ENCODE results near the gene BTBD16.

BTBD16 gene

DNA sequence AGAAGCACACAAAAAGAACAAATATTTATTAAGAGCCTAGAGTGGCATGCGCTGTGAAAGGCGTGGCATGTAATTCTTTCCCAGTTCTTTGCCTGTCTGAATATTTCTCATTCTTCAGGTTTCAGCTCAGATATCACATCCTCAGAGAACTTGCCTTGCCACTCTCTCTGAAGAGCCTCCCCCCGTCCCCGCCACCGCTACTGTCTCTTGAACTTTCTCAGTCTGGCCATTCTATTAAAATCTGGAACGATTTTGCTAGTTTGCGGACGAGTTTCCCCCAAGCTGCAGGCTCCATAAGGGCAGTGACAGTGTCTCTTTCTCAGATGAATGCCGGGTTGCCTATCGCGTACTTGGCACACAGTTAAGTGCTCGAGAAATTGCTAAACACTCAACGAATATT, 102.6 kb downstream of the BTBD16 start:
- DNase-seq (ENCODE audit: low read depth), result no peak

DNA sequence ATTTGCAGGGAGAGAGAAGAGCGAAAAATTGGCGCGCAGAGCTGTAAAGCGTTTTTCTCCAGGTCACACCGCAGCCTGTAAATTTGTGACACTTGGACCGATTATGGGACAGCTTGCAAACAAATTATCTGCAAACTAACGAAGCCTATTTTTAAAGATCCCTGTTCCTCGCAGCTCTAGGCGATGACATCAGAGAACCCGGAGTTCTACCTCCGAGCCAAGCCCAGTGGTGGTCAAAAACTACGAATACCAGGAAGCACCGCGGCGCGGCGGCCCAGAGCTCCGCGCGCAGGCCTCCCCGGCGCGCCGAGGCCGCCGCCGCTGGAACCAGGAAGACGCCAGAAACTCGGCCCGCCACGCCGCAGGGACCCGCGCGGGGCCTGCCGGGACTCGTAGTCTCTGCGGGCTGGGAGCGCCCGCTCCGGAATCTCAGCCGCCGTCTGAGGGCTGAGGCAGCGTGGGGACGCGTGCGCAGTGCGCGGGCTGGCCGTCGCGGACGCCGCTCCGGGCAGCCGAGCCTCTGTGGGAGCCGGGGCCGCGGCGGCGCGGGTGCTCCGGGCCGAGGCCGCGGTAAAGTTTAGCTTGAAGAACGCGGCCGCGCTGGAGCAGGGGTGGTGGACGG, 103.3 kb downstream of the BTBD16 start, which contains the start of gene PLEKHA1:
Gene PLEKHA1 (plus strand): TSS at position 472 of the 622 bp plus-strand sequence. CDS start 18,493 bp downstream, outside the sequence.
- DNase-seq (ENCODE audit: low read depth), result peak; percentile 93

- DNase-seq (ENCODE audit: low read depth), result peak; percentile 57
Observed at GRCh38 chr10:122374859-122375678, 104.0 kb downstream of the BTBD16 start.

DNA sequence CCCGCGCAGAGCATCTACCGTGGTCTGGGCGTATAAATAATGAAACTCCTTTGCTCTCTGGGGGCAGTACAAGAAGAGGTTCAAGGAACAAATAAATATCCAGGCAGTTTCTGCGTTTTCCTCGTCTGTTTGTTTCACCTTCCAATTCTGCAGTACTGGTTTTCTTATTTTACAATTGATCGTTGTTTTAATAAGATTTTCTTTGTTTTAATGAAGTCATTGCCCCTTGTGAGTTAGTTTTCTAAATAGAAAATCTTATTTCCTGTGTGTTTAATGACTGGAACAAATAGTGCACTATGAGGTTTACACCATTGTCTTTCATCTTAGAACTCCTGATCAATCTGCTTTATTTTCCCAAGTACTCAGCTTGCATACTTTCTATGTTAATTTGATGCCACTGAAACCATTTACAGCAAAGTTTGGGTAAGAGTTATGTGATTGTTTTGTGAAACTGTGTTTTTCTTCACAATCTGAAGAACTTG, 104.6 kb downstream of the BTBD16 start:
- no peak for DNase-seq (ENCODE audit: low read depth)

GRCh38 chr10:122376364-122376961, 105.4 kb downstream of the BTBD16 start:
- DNase-seq (ENCODE audit: low read depth), result no peak

- DNase-seq (ENCODE audit: low read depth), result no peak
Observed at GRCh38 chr10:122379041-122379440, 107.9 kb downstream of the BTBD16 start.

DNA sequence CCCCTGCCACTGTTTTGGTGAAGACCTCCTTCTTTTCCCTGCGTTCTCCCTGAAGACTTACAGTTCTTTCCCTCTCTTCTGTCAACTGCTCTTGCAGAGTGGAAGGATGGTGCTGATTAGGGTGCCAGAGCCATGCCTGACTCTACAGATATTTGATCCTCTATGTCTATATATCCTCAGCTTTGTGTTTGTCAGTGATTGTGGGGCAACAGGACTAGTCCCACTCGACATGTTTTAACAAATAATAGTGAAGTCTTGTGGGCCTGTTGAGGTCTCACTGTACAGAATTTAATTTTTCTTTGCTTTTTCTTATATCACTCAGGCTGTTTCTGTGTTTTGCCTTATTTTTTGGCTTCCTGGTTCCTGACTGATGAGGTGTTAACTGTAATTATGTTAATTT, 108.4 kb downstream of the BTBD16 start:
- no peak for DNase-seq (ENCODE audit: low read depth)

DNA sequence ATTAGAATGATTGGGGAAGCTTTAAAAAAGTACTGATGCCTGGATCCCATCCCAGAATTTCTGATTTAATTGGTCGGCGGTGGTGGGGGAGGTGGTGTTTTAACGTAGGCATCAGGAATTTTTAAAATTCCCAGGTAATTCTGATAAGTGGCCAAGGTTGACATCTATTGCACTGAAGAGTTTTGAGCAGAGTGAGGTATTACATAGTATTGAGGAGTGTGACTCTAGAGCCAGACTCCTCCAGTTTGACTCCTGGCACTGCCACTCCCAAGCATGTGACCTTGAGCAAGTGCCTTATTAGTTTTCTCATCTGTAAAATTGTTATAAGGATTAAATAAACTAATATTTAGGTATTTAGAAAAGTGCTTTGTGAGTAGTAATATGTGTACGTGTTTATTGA, 109.6 kb downstream of the BTBD16 start:
- no peak for DNase-seq (ENCODE audit: low read depth)

- DNase-seq (ENCODE audit: low read depth), result no peak
Observed at GRCh38 chr10:122381680-122382079, 110.6 kb downstream of the BTBD16 start.

DNA sequence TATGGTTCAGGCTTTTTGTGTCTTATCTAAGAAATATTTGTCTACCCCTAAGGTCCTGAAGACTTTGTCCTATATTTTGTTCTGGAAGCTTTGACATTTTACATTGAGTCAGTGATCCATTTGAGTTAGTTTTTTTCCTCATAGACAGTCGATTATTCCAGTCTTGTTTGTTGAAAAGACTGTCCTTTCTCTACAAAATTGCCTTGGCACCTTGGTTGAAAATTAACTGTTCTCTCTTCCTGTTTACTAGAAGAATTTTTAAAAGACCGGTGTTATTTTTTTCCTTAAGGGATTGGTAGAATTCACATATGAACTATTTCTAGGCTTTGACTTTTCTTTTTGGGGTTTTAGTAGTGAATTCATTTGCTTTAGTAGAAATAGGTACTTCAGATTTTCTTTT, 115.4 kb downstream of the BTBD16 start:
- DNase-seq (ENCODE audit: low read depth), result no peak

GRCh38 chr10:122387572-122387971, 116.5 kb downstream of the BTBD16 start:
- no peak for DNase-seq (ENCODE audit: low read depth)
